ENCODE results near the gene ANXA4. TPM values are rescaled to one million over a fixed set of nuclear protein-coding genes. Genes with fewer than 3 reads are reported as not detected.

Gene ANXA4
- total RNA-seq, 1 experiment from 2014 or later = 9.5 TPM

GRCh38 chr2:69745035-69745434 is 3.1 kb downstream of the ANXA4 start (continued):
- TF ChIP-seq ZNF532 (CRISPR knock-in tag; IDR thresholded peaks at IDR 0.05; ENCODE audit: borderline replicate concordance) = no peak
- TF ChIP-seq, protein P1, sequence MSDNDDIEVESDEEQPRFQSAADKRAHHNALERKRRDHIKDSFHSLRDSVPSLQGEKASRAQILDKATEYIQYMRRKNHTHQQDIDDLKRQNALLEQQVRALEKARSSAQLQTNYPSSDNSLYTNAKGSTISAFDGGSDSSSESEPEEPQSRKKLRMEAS (CRISPR knock-in tag; IDR thresholded peaks at IDR 0.05) = no peak
- TF ChIP-seq ZNF263 (CRISPR knock-in tag; IDR thresholded peaks at IDR 0.05; ENCODE audit: low read depth) = no peak
- no peak for TF ChIP-seq ZMAT4 (CRISPR knock-in tag; IDR thresholded peaks at IDR 0.05)
- no peak for TF ChIP-seq GTF2I (CRISPR knock-in tag; conservative IDR thresholded peaks at IDR 0.05)
- TF ChIP-seq EMX1 (CRISPR knock-in tag; IDR thresholded peaks at IDR 0.05) = no peak
- TF ChIP-seq RORB (CRISPR knock-in tag; IDR thresholded peaks at IDR 0.05) = no peak
- no peak for TF ChIP-seq ERG (CRISPR knock-in tag; IDR thresholded peaks at IDR 0.05)
- TF ChIP-seq IRF2 (CRISPR knock-in tag; IDR thresholded peaks at IDR 0.05; ENCODE audit: borderline replicate concordance, low read depth) = no peak
- no peak for TF ChIP-seq MXD4 (CRISPR knock-in tag; IDR thresholded peaks at IDR 0.05; ENCODE audit: borderline replicate concordance)
- no peak for TF ChIP-seq SP1 (CRISPR knock-in tag; conservative IDR thresholded peaks at IDR 0.05)

GRCh38 chr2:69750246-69750645 is 8.3 kb downstream of the ANXA4 start:
- ChIA-PET POLR2A (no interaction called here), CTCF (interaction anchor here (1.1 to 4.3 kb wide), 2 partner anchors 26 to 66 kb away, joined by 3 to 27 read pairs; no protein-coding TSS in a partner anchor)
- H3K9me3 Mint-ChIP-seq = no peaks in the 10 kb centered on the region
- H3K27ac Mint-ChIP-seq = no peak overlapping the region
- H3K4me1 Mint-ChIP-seq = no peaks in the 10 kb centered on the region
- DNase-seq (ENCODE audit: low spot score) (no peak), ATAC-seq (no peak)
- H3K4me3 Mint-ChIP-seq = no peak overlapping the region
- no peaks in the 10 kb centered on the region for H3K27me3 Mint-ChIP-seq (ENCODE audit: low read depth)
- H3K36me3 Mint-ChIP-seq = no peaks in the 10 kb centered on the region
- TF ChIP-seq ZNF671 (CRISPR knock-in tag; IDR thresholded peaks at IDR 0.05) = no peak
- TF ChIP-seq ZNF423 (CRISPR knock-in tag; IDR thresholded peaks at IDR 0.05) = no peak
- TF ChIP-seq, protein P2, sequence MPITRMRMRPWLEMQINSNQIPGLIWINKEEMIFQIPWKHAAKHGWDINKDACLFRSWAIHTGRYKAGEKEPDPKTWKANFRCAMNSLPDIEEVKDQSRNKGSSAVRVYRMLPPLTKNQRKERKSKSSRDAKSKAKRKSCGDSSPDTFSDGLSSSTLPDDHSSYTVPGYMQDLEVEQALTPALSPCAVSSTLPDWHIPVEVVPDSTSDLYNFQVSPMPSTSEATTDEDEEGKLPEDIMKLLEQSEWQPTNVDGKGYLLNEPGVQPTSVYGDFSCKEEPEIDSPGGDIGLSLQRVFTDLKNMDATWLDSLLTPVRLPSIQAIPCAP (CRISPR knock-in tag; IDR thresholded peaks at IDR 0.05) = no peak
- TF ChIP-seq USF2 (CRISPR knock-in tag; IDR thresholded peaks at IDR 0.05) = no peak
- TF ChIP-seq NFATC4 (CRISPR knock-in tag; IDR thresholded peaks at IDR 0.05) = no peak
- TF ChIP-seq ATF6 (CRISPR knock-in tag; IDR thresholded peaks at IDR 0.05) = no peak
- TF ChIP-seq ZNF532 (CRISPR knock-in tag; IDR thresholded peaks at IDR 0.05; ENCODE audit: borderline replicate concordance) = no peak
- no peak for TF ChIP-seq PRRX2 (CRISPR knock-in tag; IDR thresholded peaks at IDR 0.05)
- TF ChIP-seq, protein P3, sequence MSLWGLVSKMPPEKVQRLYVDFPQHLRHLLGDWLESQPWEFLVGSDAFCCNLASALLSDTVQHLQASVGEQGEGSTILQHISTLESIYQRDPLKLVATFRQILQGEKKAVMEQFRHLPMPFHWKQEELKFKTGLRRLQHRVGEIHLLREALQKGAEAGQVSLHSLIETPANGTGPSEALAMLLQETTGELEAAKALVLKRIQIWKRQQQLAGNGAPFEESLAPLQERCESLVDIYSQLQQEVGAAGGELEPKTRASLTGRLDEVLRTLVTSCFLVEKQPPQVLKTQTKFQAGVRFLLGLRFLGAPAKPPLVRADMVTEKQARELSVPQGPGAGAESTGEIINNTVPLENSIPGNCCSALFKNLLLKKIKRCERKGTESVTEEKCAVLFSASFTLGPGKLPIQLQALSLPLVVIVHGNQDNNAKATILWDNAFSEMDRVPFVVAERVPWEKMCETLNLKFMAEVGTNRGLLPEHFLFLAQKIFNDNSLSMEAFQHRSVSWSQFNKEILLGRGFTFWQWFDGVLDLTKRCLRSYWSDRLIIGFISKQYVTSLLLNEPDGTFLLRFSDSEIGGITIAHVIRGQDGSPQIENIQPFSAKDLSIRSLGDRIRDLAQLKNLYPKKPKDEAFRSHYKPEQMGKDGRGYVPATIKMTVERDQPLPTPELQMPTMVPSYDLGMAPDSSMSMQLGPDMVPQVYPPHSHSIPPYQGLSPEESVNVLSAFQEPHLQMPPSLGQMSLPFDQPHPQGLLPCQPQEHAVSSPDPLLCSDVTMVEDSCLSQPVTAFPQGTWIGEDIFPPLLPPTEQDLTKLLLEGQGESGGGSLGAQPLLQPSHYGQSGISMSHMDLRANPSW (CRISPR knock-in tag; conservative IDR thresholded peaks at IDR 0.05; ENCODE audit: low read depth) = no peak
